ENCODE data around the gene ABCA9. TPM values are rescaled to one million over a fixed set of nuclear protein-coding genes. Genes with fewer than 3 reads are reported as not detected.

ABCA9 gene
- total RNA-seq, 1 experiment from 2014 or later, result 0.05 TPM

DNA sequence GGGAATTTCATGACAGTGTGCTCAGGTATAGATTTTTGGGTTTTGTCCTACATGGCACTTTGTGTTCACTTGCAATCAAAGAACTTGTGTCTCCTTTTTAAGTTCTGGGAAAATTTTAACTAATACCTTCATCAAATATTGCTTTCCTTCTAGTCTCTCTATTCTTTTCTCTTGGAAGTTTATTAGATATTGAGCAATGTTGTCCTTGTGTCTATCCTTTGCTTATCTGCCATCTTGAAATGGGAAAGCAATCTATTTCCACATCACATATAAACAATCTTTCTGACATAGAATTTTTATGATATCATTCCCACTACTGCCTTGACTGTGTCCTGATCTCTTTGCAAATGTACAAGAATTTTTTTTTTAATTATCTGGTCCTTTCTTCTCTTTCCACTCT is 4.4 kb upstream of the ABCA9 start:
- Histone ChIP-seq H3K36me3 (ENCODE audit: control insufficient read depth, insufficient read depth, low read length) (no peaks in the 10 kb centered on the region), H3K4me1 (ENCODE audit: control insufficient read depth, insufficient read depth, low read length) (no peaks in the 10 kb centered on the region), H3K27me3 (ENCODE audit: control insufficient read depth, insufficient read depth, low read length) (no peaks in the 10 kb centered on the region), H3K4me3 (ENCODE audit: low read depth in 2 of 2, low read length in 2 of 2) (no peak overlapping the region), H3K9me3 (ENCODE audit: control insufficient read depth, insufficient read depth, low read depth, low read length) (no peaks in the 10 kb centered on the region), H3K27ac (ENCODE audit: low read length) (no peak overlapping the region)
- TF ChIP-seq TCF7L2 (IDR thresholded peaks at IDR 0.05; ENCODE audit: low read depth, low read length), result no peak
- TF ChIP-seq, protein P1, sequence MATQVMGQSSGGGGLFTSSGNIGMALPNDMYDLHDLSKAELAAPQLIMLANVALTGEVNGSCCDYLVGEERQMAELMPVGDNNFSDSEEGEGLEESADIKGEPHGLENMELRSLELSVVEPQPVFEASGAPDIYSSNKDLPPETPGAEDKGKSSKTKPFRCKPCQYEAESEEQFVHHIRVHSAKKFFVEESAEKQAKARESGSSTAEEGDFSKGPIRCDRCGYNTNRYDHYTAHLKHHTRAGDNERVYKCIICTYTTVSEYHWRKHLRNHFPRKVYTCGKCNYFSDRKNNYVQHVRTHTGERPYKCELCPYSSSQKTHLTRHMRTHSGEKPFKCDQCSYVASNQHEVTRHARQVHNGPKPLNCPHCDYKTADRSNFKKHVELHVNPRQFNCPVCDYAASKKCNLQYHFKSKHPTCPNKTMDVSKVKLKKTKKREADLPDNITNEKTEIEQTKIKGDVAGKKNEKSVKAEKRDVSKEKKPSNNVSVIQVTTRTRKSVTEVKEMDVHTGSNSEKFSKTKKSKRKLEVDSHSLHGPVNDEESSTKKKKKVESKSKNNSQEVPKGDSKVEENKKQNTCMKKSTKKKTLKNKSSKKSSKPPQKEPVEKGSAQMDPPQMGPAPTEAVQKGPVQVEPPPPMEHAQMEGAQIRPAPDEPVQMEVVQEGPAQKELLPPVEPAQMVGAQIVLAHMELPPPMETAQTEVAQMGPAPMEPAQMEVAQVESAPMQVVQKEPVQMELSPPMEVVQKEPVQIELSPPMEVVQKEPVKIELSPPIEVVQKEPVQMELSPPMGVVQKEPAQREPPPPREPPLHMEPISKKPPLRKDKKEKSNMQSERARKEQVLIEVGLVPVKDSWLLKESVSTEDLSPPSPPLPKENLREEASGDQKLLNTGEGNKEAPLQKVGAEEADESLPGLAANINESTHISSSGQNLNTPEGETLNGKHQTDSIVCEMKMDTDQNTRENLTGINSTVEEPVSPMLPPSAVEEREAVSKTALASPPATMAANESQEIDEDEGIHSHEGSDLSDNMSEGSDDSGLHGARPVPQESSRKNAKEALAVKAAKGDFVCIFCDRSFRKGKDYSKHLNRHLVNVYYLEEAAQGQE (IDR thresholded peaks at IDR 0.05; ENCODE audit: insufficient read depth in 1 of 2, low read depth in 2 of 2, low read length in 1 of 2), result no peak
- TF ChIP-seq, protein P2, sequence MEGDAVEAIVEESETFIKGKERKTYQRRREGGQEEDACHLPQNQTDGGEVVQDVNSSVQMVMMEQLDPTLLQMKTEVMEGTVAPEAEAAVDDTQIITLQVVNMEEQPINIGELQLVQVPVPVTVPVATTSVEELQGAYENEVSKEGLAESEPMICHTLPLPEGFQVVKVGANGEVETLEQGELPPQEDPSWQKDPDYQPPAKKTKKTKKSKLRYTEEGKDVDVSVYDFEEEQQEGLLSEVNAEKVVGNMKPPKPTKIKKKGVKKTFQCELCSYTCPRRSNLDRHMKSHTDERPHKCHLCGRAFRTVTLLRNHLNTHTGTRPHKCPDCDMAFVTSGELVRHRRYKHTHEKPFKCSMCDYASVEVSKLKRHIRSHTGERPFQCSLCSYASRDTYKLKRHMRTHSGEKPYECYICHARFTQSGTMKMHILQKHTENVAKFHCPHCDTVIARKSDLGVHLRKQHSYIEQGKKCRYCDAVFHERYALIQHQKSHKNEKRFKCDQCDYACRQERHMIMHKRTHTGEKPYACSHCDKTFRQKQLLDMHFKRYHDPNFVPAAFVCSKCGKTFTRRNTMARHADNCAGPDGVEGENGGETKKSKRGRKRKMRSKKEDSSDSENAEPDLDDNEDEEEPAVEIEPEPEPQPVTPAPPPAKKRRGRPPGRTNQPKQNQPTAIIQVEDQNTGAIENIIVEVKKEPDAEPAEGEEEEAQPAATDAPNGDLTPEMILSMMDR (IDR thresholded peaks at IDR 0.05), result no peak
- TF ChIP-seq SIN3A (IDR thresholded peaks at IDR 0.05; ENCODE audit: borderline replicate concordance, insufficient read depth, low read depth, low read length), result no peak
- TF ChIP-seq POLR2AphosphoS5 (IDR thresholded peaks at IDR 0.05; ENCODE audit: low read depth, low read length), result no peak
- intact Hi-C loops (cut with micrococcal nuclease; ENCODE audit: unreplicated experiment), result no loop called here
- ChIA-PET POLR2A (no interaction called here), CTCF (no interaction called here)
- BruUV-seq (replicated peaks), result no TSS peak
- in situ Hi-C loops (cut with HindIII; ENCODE audit: low pct_unique_long_range_greater_than_20kb, low sequenced_read_pairs), result no loop called here
- DNase-seq (ENCODE audit: low read depth, low spot score) (no peak), ATAC-seq (no peak)

DNA sequence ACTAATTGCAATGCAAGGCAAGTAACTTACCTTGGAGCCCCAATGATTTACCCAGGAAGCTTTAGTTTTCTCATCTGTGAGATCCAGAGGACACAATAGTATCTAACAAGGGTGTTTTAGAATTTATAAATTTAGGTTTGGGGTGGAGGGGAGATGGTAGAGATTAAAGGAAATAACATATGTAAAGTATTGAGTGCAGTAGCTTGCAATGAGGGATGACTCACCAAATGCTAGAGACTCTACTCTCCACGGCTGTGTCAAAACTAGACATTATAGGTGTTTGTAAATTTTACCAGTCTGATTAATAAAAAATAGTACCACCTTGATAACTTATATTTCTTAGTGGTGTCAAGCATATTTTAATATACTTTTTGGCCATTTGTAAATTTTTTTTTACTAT is 3.7 kb upstream of the ABCA9 start:
- no peak for DNase-seq (ENCODE audit: low read depth, low spot score)
- no TSS peak for BruUV-seq (replicated peaks)

More for the DNA sequence above, 3.7 kb upstream of the ABCA9 start:
- TF ChIP-seq, protein P1 (IDR thresholded peaks at IDR 0.05; ENCODE audit: insufficient read depth in 1 of 2, low read depth in 2 of 2, low read length in 1 of 2), result no peak
- no peak for TF ChIP-seq POLR2AphosphoS5 (IDR thresholded peaks at IDR 0.05; ENCODE audit: low read depth, low read length)
- no peak for TF ChIP-seq TCF7L2 (IDR thresholded peaks at IDR 0.05; ENCODE audit: low read depth, low read length)
- no peak for TF ChIP-seq SIN3A (IDR thresholded peaks at IDR 0.05; ENCODE audit: borderline replicate concordance, insufficient read depth, low read depth, low read length)
- TF ChIP-seq, protein P2 (IDR thresholded peaks at IDR 0.05), result no peak
- no peaks in the 10 kb centered on the region for H3K9me3 ChIP-seq (ENCODE audit: control insufficient read depth, insufficient read depth, low read depth, low read length)
- no peaks in the 10 kb centered on the region for H3K4me1 ChIP-seq (ENCODE audit: control insufficient read depth, insufficient read depth, low read length)
- H3K36me3 ChIP-seq (ENCODE audit: control insufficient read depth, insufficient read depth, low read length), result no peaks in the 10 kb centered on the region
- H3K27me3 ChIP-seq (ENCODE audit: control insufficient read depth, insufficient read depth, low read length), result no peaks in the 10 kb centered on the region
- no peak overlapping the region for H3K27ac ChIP-seq (ENCODE audit: low read length)
- ChIA-PET CTCF (no interaction called here), POLR2A (no interaction called here)
- in situ Hi-C loops (cut with HindIII; ENCODE audit: low pct_unique_long_range_greater_than_20kb, low sequenced_read_pairs) (no loop called here), intact Hi-C loops (cut with micrococcal nuclease; ENCODE audit: unreplicated experiment) (no loop called here)
- no peak for ATAC-seq
- no peak overlapping the region for H3K4me3 ChIP-seq (ENCODE audit: low read depth in 2 of 2, low read length in 2 of 2)
